WTC11 (cell line): ENCODE data around the gene RTN4RL1. TPM values are rescaled to one million over a fixed set of nuclear protein-coding genes. Genes with fewer than 3 reads are reported as not detected.

ENCODE experiments used
- EMX1 ChIP-seq: fragments of 250-450 bp; sonication (Bioruptor Pico); IDR thresholded peaks from 2 replicates; pipeline ENCODE4 v1.8.0; 2021; ENCODE audit warnings: mild to moderate bottlenecking
- FOXP1 ChIP-seq: sonication (generic); formaldehyde crosslinking; IDR thresholded peaks from 2 replicates; pipeline ENCODE4 v1.8.0; 2022; ENCODE audit warnings: missing genetic modification reagents, mild to moderate bottlenecking, moderate library complexity, borderline replicate concordance
- JAZF1 ChIP-seq: fragments of 250-450 bp; sonication (Bioruptor Pico); IDR thresholded peaks from 2 replicates; pipeline ENCODE4 v1.9.0; 2021; ENCODE audit warnings: moderate library complexity, mild to moderate bottlenecking, inconsistent platforms
- NFATC4 ChIP-seq: fragments of 250-450 bp; sonication (Bioruptor Pico); IDR thresholded peaks from 2 replicates; pipeline ENCODE4 v1.9.0; 2021; ENCODE audit warnings: mild to moderate bottlenecking
- NR1H2 ChIP-seq: sonication (generic); formaldehyde crosslinking; IDR thresholded peaks from 2 replicates; pipeline ENCODE4 v1.9.0; 2021; ENCODE audit warnings: mild to moderate bottlenecking, moderate library complexity, missing genetic modification reagents
- TCF7 ChIP-seq: sonication (generic); formaldehyde crosslinking; IDR thresholded peaks from 2 replicates; pipeline ENCODE4 v1.8.0; 2022; ENCODE audit warnings: mild to moderate bottlenecking, low read depth, missing genetic modification reagents, moderate library complexity
- ZBTB21 ChIP-seq: sonication (generic); formaldehyde crosslinking; IDR thresholded peaks from 2 replicates; pipeline ENCODE4 v1.8.1; 2023; ENCODE audit warnings: mild to moderate bottlenecking, missing genetic modification reagents, borderline replicate concordance
- ZNF138 ChIP-seq: sonication (generic); formaldehyde crosslinking; conservative IDR thresholded peaks from 2 replicates; pipeline ENCODE4 v1.8.1; 2022; ENCODE audit warnings: mild to moderate bottlenecking, moderate library complexity, missing genetic modification reagents
- total RNA-seq: library from RNA; stranded (reverse); gene quantifications from 3 replicates; pipeline ENCODE4 v1.2.3, GENCODE V29; 2021
- TF ChIP-seq, protein P1 (sequence below): sonication (generic); formaldehyde crosslinking; IDR thresholded peaks from 2 replicates; pipeline ENCODE4 v1.8.1; 2023; ENCODE audit warnings: mild to moderate bottlenecking, missing genetic modification reagents
- TF ChIP-seq, protein P2 (sequence below): fragments of 200-600 bp; IDR thresholded peaks from 2 replicates; pipeline ENCODE4 v1.8.0; 2022; ENCODE audit warnings: antibody characterized with exemption
- TF ChIP-seq, protein P3 (sequence below): sonication (generic); formaldehyde crosslinking; IDR thresholded peaks from 2 replicates; pipeline ENCODE4 v1.8.1; 2023; ENCODE audit warnings: mild to moderate bottlenecking, missing genetic modification reagents, moderate library complexity
- TF ChIP-seq, protein P4 (sequence below): sonication (generic); formaldehyde crosslinking; conservative IDR thresholded peaks from 2 replicates; pipeline ENCODE4 v1.8.1; 2022; ENCODE audit warnings: mild to moderate bottlenecking, missing genetic modification reagents
- TF ChIP-seq, protein P5 (sequence below): fragments of 250-450 bp; sonication (Bioruptor Pico); IDR thresholded peaks from 2 replicates; pipeline ENCODE4 v1.9.0; 2021; ENCODE audit warnings: mild to moderate bottlenecking
- TF ChIP-seq, protein P6 (sequence below): sonication (generic); formaldehyde crosslinking; IDR thresholded peaks from 2 replicates; pipeline ENCODE4 v1.8.0; 2023; ENCODE audit warnings: missing genetic modification reagents, mild to moderate bottlenecking, borderline replicate concordance
- TF ChIP-seq, protein P7 (sequence below): fragments of 250-450 bp; sonication (Bioruptor Pico); IDR thresholded peaks from 2 replicates; pipeline ENCODE4 v1.9.0; 2021; ENCODE audit warnings: mild to moderate bottlenecking

Gene RTN4RL1
- total RNA-seq, 1 experiment from 2014 or later, result 0.72 TPM

DNA sequence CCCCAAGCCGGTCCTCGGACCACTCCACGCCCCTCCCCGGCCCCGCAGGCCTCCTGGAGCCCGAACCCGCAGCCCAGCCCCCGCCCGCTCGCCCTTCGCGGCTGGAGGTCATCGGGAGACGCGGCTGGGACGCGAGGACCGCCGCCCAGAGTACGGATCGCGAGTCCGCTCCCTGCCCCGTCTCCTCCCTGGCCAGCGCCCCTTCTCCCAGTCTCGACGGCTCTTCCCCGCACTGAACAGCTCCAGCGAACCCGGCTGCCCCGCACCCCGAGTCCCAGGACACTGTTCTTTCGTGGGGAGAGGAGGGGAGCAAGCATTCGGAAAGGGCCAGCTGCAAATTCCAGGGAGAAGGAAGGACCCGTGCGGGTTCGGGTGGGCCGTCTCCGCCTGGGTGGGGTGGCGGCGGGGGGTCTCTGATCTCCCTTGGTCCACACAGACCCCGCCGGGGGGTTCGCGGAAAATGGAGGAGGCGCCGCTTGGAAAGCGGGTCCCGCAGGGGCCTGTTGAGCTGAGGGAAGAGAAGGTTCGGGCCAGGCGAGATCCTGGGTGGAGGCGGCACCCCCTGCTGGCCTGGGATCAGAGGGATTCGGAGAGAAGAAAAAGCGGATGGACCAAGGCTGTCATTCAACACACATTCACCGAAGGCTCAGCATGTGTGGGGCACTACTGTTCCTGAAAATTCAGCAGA lies 632 bp upstream of the RTN4RL1 start (continued):
- TF ChIP-seq, protein P1, sequence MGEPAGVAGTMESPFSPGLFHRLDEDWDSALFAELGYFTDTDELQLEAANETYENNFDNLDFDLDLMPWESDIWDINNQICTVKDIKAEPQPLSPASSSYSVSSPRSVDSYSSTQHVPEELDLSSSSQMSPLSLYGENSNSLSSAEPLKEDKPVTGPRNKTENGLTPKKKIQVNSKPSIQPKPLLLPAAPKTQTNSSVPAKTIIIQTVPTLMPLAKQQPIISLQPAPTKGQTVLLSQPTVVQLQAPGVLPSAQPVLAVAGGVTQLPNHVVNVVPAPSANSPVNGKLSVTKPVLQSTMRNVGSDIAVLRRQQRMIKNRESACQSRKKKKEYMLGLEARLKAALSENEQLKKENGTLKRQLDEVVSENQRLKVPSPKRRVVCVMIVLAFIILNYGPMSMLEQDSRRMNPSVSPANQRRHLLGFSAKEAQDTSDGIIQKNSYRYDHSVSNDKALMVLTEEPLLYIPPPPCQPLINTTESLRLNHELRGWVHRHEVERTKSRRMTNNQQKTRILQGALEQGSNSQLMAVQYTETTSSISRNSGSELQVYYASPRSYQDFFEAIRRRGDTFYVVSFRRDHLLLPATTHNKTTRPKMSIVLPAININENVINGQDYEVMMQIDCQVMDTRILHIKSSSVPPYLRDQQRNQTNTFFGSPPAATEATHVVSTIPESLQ (CRISPR knock-in tag), result no peak
- TF ChIP-seq FOXP1 (CRISPR knock-in tag), result no peak
- TF ChIP-seq, protein P2, sequence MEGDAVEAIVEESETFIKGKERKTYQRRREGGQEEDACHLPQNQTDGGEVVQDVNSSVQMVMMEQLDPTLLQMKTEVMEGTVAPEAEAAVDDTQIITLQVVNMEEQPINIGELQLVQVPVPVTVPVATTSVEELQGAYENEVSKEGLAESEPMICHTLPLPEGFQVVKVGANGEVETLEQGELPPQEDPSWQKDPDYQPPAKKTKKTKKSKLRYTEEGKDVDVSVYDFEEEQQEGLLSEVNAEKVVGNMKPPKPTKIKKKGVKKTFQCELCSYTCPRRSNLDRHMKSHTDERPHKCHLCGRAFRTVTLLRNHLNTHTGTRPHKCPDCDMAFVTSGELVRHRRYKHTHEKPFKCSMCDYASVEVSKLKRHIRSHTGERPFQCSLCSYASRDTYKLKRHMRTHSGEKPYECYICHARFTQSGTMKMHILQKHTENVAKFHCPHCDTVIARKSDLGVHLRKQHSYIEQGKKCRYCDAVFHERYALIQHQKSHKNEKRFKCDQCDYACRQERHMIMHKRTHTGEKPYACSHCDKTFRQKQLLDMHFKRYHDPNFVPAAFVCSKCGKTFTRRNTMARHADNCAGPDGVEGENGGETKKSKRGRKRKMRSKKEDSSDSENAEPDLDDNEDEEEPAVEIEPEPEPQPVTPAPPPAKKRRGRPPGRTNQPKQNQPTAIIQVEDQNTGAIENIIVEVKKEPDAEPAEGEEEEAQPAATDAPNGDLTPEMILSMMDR, result no peak
- no peak for TF ChIP-seq ZBTB21
- TF ChIP-seq NFATC4 (CRISPR knock-in tag), result no peak
- TF ChIP-seq, protein P3, sequence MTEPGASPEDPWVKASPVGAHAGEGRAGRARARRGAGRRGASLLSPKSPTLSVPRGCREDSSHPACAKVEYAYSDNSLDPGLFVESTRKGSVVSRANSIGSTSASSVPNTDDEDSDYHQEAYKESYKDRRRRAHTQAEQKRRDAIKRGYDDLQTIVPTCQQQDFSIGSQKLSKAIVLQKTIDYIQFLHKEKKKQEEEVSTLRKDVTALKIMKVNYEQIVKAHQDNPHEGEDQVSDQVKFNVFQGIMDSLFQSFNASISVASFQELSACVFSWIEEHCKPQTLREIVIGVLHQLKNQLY, result no peak
- TF ChIP-seq NR1H2 (CRISPR knock-in tag), result no peak
- no peak for TF ChIP-seq ZNF138 (CRISPR knock-in tag)
- TF ChIP-seq, protein P4, sequence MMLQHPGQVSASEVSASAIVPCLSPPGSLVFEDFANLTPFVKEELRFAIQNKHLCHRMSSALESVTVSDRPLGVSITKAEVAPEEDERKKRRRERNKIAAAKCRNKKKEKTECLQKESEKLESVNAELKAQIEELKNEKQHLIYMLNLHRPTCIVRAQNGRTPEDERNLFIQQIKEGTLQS (CRISPR knock-in tag), result no peak
- TF ChIP-seq, protein P5, sequence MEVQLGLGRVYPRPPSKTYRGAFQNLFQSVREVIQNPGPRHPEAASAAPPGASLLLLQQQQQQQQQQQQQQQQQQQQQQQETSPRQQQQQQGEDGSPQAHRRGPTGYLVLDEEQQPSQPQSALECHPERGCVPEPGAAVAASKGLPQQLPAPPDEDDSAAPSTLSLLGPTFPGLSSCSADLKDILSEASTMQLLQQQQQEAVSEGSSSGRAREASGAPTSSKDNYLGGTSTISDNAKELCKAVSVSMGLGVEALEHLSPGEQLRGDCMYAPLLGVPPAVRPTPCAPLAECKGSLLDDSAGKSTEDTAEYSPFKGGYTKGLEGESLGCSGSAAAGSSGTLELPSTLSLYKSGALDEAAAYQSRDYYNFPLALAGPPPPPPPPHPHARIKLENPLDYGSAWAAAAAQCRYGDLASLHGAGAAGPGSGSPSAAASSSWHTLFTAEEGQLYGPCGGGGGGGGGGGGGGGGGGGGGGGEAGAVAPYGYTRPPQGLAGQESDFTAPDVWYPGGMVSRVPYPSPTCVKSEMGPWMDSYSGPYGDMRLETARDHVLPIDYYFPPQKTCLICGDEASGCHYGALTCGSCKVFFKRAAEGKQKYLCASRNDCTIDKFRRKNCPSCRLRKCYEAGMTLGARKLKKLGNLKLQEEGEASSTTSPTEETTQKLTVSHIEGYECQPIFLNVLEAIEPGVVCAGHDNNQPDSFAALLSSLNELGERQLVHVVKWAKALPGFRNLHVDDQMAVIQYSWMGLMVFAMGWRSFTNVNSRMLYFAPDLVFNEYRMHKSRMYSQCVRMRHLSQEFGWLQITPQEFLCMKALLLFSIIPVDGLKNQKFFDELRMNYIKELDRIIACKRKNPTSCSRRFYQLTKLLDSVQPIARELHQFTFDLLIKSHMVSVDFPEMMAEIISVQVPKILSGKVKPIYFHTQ (CRISPR knock-in tag), result no peak
- TF ChIP-seq, protein P6, sequence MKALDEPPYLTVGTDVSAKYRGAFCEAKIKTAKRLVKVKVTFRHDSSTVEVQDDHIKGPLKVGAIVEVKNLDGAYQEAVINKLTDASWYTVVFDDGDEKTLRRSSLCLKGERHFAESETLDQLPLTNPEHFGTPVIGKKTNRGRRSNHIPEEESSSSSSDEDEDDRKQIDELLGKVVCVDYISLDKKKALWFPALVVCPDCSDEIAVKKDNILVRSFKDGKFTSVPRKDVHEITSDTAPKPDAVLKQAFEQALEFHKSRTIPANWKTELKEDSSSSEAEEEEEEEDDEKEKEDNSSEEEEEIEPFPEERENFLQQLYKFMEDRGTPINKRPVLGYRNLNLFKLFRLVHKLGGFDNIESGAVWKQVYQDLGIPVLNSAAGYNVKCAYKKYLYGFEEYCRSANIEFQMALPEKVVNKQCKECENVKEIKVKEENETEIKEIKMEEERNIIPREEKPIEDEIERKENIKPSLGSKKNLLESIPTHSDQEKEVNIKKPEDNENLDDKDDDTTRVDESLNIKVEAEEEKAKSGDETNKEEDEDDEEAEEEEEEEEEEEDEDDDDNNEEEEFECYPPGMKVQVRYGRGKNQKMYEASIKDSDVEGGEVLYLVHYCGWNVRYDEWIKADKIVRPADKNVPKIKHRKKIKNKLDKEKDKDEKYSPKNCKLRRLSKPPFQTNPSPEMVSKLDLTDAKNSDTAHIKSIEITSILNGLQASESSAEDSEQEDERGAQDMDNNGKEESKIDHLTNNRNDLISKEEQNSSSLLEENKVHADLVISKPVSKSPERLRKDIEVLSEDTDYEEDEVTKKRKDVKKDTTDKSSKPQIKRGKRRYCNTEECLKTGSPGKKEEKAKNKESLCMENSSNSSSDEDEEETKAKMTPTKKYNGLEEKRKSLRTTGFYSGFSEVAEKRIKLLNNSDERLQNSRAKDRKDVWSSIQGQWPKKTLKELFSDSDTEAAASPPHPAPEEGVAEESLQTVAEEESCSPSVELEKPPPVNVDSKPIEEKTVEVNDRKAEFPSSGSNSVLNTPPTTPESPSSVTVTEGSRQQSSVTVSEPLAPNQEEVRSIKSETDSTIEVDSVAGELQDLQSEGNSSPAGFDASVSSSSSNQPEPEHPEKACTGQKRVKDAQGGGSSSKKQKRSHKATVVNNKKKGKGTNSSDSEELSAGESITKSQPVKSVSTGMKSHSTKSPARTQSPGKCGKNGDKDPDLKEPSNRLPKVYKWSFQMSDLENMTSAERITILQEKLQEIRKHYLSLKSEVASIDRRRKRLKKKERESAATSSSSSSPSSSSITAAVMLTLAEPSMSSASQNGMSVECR (CRISPR knock-in tag), result no peak
- TF ChIP-seq, protein P7, sequence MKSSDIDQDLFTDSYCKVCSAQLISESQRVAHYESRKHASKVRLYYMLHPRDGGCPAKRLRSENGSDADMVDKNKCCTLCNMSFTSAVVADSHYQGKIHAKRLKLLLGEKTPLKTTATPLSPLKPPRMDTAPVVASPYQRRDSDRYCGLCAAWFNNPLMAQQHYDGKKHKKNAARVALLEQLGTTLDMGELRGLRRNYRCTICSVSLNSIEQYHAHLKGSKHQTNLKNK, result no peak
- TF ChIP-seq JAZF1 (CRISPR knock-in tag), result no peak
- no peak for TF ChIP-seq EMX1 (CRISPR knock-in tag)
- TF ChIP-seq TCF7, result no peak
